Activated CD4-positive, alpha-beta T cell treated with anti-CD3 and anti-CD28 coated beads for 36 hours (primary cell): Measurements from ENCODE around the gene LRRTM1. TPM values are rescaled to one million over a fixed set of nuclear protein-coding genes. Genes with fewer than 3 reads are reported as not detected.

Source experiments
- ATAC-seq: fragments of 200-7000 bp; cut with Tn5 transposase; one replicate; pipeline ENCODE4 v1.10.0; 2021; ENCODE audit warnings: mild to moderate bottlenecking, moderate library complexity
- CTCF ChIA-PET: fragments of 350-600 bp; sonication (Branson Sonifier 250); formaldehyde crosslinking; loops from one replicate; lab custom pipeline; 2021; ENCODE audit warnings: antibody characterized with exemption; lab: Charles Lee
- POLR2A ChIA-PET: fragments of 350-600 bp; sonication (Branson Sonifier 250); formaldehyde crosslinking; loops from one replicate; lab custom pipeline; 2021; ENCODE audit warnings: antibody characterized with exemption, inconsistent platforms; lab: Charles Lee
- DNase-seq: peaks from one replicate; pipeline ENCODE4 v3.0.0-alpha.2; 2020
- H3K27ac Mint-ChIP-seq: one replicate; pipeline ENCODE4 v1.8.0; 2021; ENCODE audit warnings: mixed read lengths
- H3K27me3 Mint-ChIP-seq: one replicate; pipeline ENCODE4 v1.8.0; 2021; ENCODE audit warnings: mixed read lengths
- H3K36me3 Mint-ChIP-seq: one replicate; pipeline ENCODE4 v1.8.0; 2021; ENCODE audit warnings: low read depth, mixed read lengths
- H3K4me1 Mint-ChIP-seq: one replicate; pipeline ENCODE4 v1.8.0; 2021; ENCODE audit warnings: mixed read lengths
- H3K4me3 Mint-ChIP-seq: one replicate; pipeline ENCODE4 v1.8.0; 2021; ENCODE audit warnings: mild to moderate bottlenecking, moderate library complexity, mixed read lengths
- H3K9me3 Mint-ChIP-seq: one replicate; pipeline ENCODE4 v1.8.0; 2021; ENCODE audit warnings: low read depth, mixed read lengths
- intact Hi-C, 2 experiments: fragments of 100-400 bp; cut with DNase I in 1 of 2; cut with micrococcal nuclease in 1 of 2; formaldehyde crosslinking; loops; one replicate each; pipeline versions ENCODE4 v1.14.2 to v1.15.1; 2022 to 2024; cut with DNase I, micrococcal nuclease
- total RNA-seq, 2 experiments: library from RNA; stranded (reverse); gene quantifications; one replicate each; pipeline ENCODE4 v1.2.3, GENCODE V29; 2021

The LRRTM1 gene
- total RNA-seq, 2 experiments from 2014 or later: not detected

DNA sequence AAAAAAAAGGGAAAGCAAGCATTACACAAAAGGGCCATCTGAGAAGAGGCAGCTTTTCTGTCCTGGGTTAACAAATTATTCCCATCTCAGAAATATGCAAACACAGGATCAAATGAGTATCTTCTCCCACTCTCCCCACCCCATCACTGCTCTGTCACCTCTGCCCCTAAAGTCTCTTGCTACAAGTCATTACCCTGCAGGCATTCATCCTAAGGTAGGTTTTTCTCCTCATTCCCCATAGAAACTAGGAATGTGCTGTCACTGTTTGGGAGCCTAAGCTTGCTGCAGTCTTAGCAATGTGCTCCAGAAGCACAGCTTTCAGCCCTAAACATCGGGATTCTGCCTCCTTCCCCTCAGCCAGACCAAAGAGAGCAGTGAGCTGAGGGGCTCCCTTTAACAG lies 3.6 kb downstream of the LRRTM1 start:
- no peaks in the 10 kb centered on the region for H3K36me3 Mint-ChIP-seq
- H3K4me3 Mint-ChIP-seq: no peak overlapping the region
- H3K9me3 Mint-ChIP-seq: no peaks in the 10 kb centered on the region
- CTCF ChIA-PET: interaction anchor here (0.7 kb wide), 1 partner anchor 633 kb away, joined by 3 read pairs; no protein-coding TSS in a partner anchor
- intact Hi-C loops: no loop called here
- ATAC-seq (no peak), DNase-seq (no peak)
- POLR2A ChIA-PET: no interaction called here
- no peak overlapping the region for H3K27ac Mint-ChIP-seq
- no peaks in the 10 kb centered on the region for H3K4me1 Mint-ChIP-seq
- H3K27me3 Mint-ChIP-seq: peaks cover 35% of the 10 kb centered on the region

DNA sequence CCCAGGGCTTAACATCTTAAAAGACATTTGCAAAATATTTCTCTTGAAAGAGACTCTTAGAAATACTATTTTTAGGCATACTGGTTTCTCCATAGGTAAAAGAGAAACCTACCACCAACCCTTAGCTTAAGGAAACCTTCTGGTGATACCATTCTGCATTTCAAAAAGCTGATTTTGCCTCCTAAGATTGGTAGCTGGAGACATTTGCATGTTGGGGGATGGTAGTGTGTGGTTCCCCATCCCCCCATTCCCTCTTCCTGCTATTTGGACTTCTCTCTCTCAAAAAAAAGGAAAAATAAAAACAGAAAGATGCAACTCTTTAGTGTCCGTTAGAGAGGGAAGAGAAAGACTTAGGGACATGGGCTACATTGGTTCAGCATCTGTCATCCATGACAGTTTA lies 4.2 kb downstream of the LRRTM1 start:
- CTCF ChIA-PET: interaction anchor here (0.7 kb wide), 1 partner anchor 634 kb away, joined by 3 read pairs; no protein-coding TSS in a partner anchor
- no peaks in the 10 kb centered on the region for H3K36me3 Mint-ChIP-seq
- H3K4me3 Mint-ChIP-seq: no peak overlapping the region
- H3K27ac Mint-ChIP-seq: no peak overlapping the region
- ATAC-seq: no peak
- intact Hi-C loops: no loop called here
- H3K27me3 Mint-ChIP-seq: peaks cover 31% of the 10 kb centered on the region
- no peaks in the 10 kb centered on the region for H3K9me3 Mint-ChIP-seq
- H3K4me1 Mint-ChIP-seq: no peaks in the 10 kb centered on the region
- DNase-seq: no peak
- POLR2A ChIA-PET: no interaction called here

- DNase-seq (no peak), ATAC-seq (no peak)
- no peaks in the 10 kb centered on the region for H3K36me3 Mint-ChIP-seq
- H3K9me3 Mint-ChIP-seq: no peaks in the 10 kb centered on the region
- H3K27me3 Mint-ChIP-seq: peaks cover 25% of the 10 kb centered on the region
- no peak overlapping the region for H3K27ac Mint-ChIP-seq
- no peaks in the 10 kb centered on the region for H3K4me1 Mint-ChIP-seq
- ChIA-PET CTCF (no interaction called here), POLR2A (no interaction called here)
- H3K4me3 Mint-ChIP-seq: no peak overlapping the region
- intact Hi-C loops: no loop called here
Measured at GRCh38 chr2:80299661-80300060, 4.9 kb downstream of the LRRTM1 start.

- H3K9me3 Mint-ChIP-seq: no peaks in the 10 kb centered on the region
- peaks cover 23% of the 10 kb centered on the region for H3K27me3 Mint-ChIP-seq
- intact Hi-C loops: no loop called here
- no peaks in the 10 kb centered on the region for H3K36me3 Mint-ChIP-seq
- DNase-seq (no peak), ATAC-seq (no peak)
- POLR2A ChIA-PET: no interaction called here
- H3K27ac Mint-ChIP-seq: no peak overlapping the region
- CTCF ChIA-PET: no interaction called here
- no peak overlapping the region for H3K4me3 Mint-ChIP-seq
- H3K4me1 Mint-ChIP-seq: no peaks in the 10 kb centered on the region
Measured at GRCh38 chr2:80298954-80299353, 5.6 kb downstream of the LRRTM1 start.

GRCh38 chr2:80293039-80293438 lies 11.5 kb downstream of the LRRTM1 start:
- intact Hi-C loops: no loop called here
- Mint-ChIP-seq H3K27ac (no peak overlapping the region), H3K4me1 (no peaks in the 10 kb centered on the region), H3K9me3 (no peaks in the 10 kb centered on the region), H3K27me3 (no peaks in the 10 kb centered on the region), H3K4me3 (no peak overlapping the region), H3K36me3 (no peaks in the 10 kb centered on the region)
- ATAC-seq (no peak), DNase-seq (no peak)
- CTCF ChIA-PET: no interaction called here
- POLR2A ChIA-PET: no interaction called here

- CTCF ChIA-PET: no interaction called here
- H3K9me3 Mint-ChIP-seq: no peaks in the 10 kb centered on the region
Measured at GRCh38 chr2:80292474-80292873, 12.1 kb downstream of the LRRTM1 start.

GRCh38 chr2:80291656-80292055 lies 12.9 kb downstream of the LRRTM1 start:
- CTCF ChIA-PET: no interaction called here
- POLR2A ChIA-PET: no interaction called here
- Mint-ChIP-seq H3K4me3 (no peak overlapping the region), H3K9me3 (no peaks in the 10 kb centered on the region), H3K36me3 (no peaks in the 10 kb centered on the region), H3K27me3 (no peaks in the 10 kb centered on the region), H3K4me1 (no peaks in the 10 kb centered on the region), H3K27ac (no peak overlapping the region)
- DNase-seq (no peak), ATAC-seq (no peak)
- intact Hi-C loops: no loop called here

More at GRCh38 chr2:80292474-80292873, 12.1 kb downstream of the LRRTM1 start:
- ATAC-seq (no peak), DNase-seq (no peak)
- POLR2A ChIA-PET: no interaction called here
- intact Hi-C loops: no loop called here
- no peaks in the 10 kb centered on the region for H3K27me3 Mint-ChIP-seq
- no peak overlapping the region for H3K4me3 Mint-ChIP-seq
- H3K4me1 Mint-ChIP-seq: no peaks in the 10 kb centered on the region
- no peak overlapping the region for H3K27ac Mint-ChIP-seq
- no peaks in the 10 kb centered on the region for H3K36me3 Mint-ChIP-seq

DNA sequence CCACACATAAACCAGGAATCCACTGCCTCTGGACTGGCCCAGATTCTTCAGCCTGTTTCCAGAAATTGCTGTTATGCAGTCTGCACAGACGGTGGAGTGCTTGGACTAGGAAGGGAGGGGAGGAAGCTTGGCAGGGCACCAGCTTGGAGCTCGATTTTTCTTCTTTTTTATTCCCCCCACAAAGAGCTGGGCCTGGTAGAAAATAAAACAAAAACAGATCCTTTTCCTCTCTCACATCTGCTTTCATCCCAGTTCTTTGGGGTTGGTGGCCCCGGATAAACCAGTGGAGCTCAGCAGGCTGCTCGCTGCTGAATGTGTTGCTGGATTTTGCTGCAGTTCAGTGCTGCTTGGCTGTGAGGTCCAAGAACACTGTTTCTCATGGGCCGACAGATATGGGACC lies 16.0 kb downstream of the LRRTM1 start:
- Mint-ChIP-seq H3K9me3 (peaks cover 4% of the 10 kb centered on the region), H3K27ac (no peak overlapping the region), H3K4me1 (no peaks in the 10 kb centered on the region), H3K4me3 (no peak overlapping the region), H3K36me3 (no peaks in the 10 kb centered on the region), H3K27me3 (no peaks in the 10 kb centered on the region)
- DNase-seq: no peak
- CTCF ChIA-PET: no interaction called here
- POLR2A ChIA-PET: no interaction called here
- intact Hi-C loops: no loop called here
- no peak for ATAC-seq

- no peaks in the 10 kb centered on the region for H3K36me3 Mint-ChIP-seq
- DNase-seq (no peak), ATAC-seq (no peak)
- H3K4me1 Mint-ChIP-seq: no peaks in the 10 kb centered on the region
- intact Hi-C loops: no loop called here
- peaks cover 11% of the 10 kb centered on the region for H3K9me3 Mint-ChIP-seq
- H3K27ac Mint-ChIP-seq: no peak overlapping the region
- CTCF ChIA-PET: no interaction called here
- no peaks in the 10 kb centered on the region for H3K27me3 Mint-ChIP-seq
- H3K4me3 Mint-ChIP-seq: no peak overlapping the region
- POLR2A ChIA-PET: no interaction called here
Measured at GRCh38 chr2:80281049-80281448, 23.5 kb downstream of the LRRTM1 start.

DNA sequence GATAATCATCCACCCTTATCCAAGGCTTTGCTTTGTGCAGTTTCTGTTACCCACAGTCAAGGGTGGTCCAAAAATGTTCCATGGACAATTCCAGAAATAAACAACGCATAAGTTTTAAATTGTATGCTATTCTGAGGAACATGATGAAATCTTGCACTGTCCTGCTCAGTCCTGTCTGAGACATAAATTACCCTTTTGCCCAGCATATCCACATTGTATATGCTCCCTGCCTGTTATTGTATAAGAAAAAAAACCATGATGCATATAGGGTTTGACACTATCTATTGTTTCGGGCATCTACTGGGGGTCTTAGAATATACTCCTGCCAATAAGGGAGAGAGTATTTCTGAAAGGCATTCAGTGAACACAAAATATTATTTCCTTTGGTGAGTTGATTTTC lies 24.0 kb downstream of the LRRTM1 start:
- Mint-ChIP-seq H3K27me3 (no peaks in the 10 kb centered on the region), H3K36me3 (no peaks in the 10 kb centered on the region), H3K4me1 (no peaks in the 10 kb centered on the region), H3K27ac (no peak overlapping the region), H3K9me3 (peaks cover 11% of the 10 kb centered on the region), H3K4me3 (no peak overlapping the region)
- ChIA-PET CTCF (no interaction called here), POLR2A (no interaction called here)
- DNase-seq (no peak), ATAC-seq (no peak)
- intact Hi-C loops: no loop called here

DNA sequence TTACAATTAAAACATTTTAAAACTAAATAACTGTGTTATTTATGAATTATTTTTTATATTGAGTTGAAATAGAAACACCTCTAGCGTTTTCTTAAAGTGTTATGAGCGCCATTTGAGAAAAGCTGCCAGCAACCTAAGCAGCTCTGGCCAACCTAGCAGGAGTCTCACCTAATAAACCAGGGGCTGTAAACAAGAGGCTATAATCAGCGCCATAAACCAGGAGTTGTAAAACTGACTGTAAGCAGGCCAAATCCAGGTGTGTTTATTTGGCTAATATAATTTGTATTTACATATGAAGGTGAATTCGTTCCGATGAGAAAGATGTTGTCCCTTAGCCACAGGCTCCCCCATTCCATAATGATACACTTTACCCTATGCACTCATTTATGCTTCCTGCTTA lies 34.7 kb downstream of the LRRTM1 start:
- no peaks in the 10 kb centered on the region for H3K4me1 Mint-ChIP-seq
- no peak overlapping the region for H3K4me3 Mint-ChIP-seq
- no peaks in the 10 kb centered on the region for H3K36me3 Mint-ChIP-seq
- ATAC-seq (no peak), DNase-seq (no peak)
- H3K9me3 Mint-ChIP-seq: peaks cover 8% of the 10 kb centered on the region
- H3K27ac Mint-ChIP-seq: no peak overlapping the region
- intact Hi-C loops: no loop called here
- H3K27me3 Mint-ChIP-seq: no peaks in the 10 kb centered on the region
- POLR2A ChIA-PET: no interaction called here
- CTCF ChIA-PET: no interaction called here

GRCh38 chr2:80266231-80266630 lies 38.3 kb downstream of the LRRTM1 start:
- H3K27me3 Mint-ChIP-seq: no peaks in the 10 kb centered on the region
- ChIA-PET CTCF (no interaction called here), POLR2A (no interaction called here)
- H3K4me1 Mint-ChIP-seq: no peaks in the 10 kb centered on the region
- intact Hi-C loops: no loop called here
- H3K9me3 Mint-ChIP-seq: peaks cover 10% of the 10 kb centered on the region
- H3K4me3 Mint-ChIP-seq: no peak overlapping the region
- DNase-seq (no peak), ATAC-seq (no peak)
- H3K27ac Mint-ChIP-seq: no peak overlapping the region
- no peaks in the 10 kb centered on the region for H3K36me3 Mint-ChIP-seq

- no peak overlapping the region for H3K4me3 Mint-ChIP-seq
- no peaks in the 10 kb centered on the region for H3K4me1 Mint-ChIP-seq
- no peak overlapping the region for H3K27ac Mint-ChIP-seq
- intact Hi-C loops: no loop called here
- H3K36me3 Mint-ChIP-seq: no peaks in the 10 kb centered on the region
- DNase-seq: no peak
- H3K9me3 Mint-ChIP-seq: peaks cover 2% of the 10 kb centered on the region
- CTCF ChIA-PET: no interaction called here
- ATAC-seq: no peak
- POLR2A ChIA-PET: no interaction called here
- no peaks in the 10 kb centered on the region for H3K27me3 Mint-ChIP-seq
Measured at GRCh38 chr2:80259292-80259691, 45.3 kb downstream of the LRRTM1 start.
